Epithelial cell of proximal tubule (primary cell): ENCODE measurements around the gene SOS2. TPM values are rescaled to one million over a fixed set of nuclear protein-coding genes. Genes with fewer than 3 reads are reported as not detected.

Source experiments
- DNase-seq: peaks from one replicate; pipeline ENCODE4 v3.0.0-alpha.2; 2011; ENCODE audit warnings: low read depth
- H3K4me3 ChIP-seq: 2 replicates; pipeline ENCODE4 v1.5.1; 2011; ENCODE audit warnings: low read depth, mild to moderate bottlenecking, low read length
- total RNA-seq: library from RNA; depleted of rRNA; stranded (reverse); fragments of >200 nt; gene quantifications from 2 replicates; pipeline ENCODE4 v1.2.3, GENCODE V29; 2015
- TF ChIP-seq, protein P1 (sequence below): conservative IDR thresholded peaks from 2 replicates; pipeline ENCODE4 v1.5.1; 2012; ENCODE audit warnings: low read depth, mild to moderate bottlenecking, low read length

SOS2 gene
- total RNA-seq, 1 donor from 2014 or later, result 13.5 TPM

- no peak for DNase-seq
- no peak overlapping the region for H3K4me3 ChIP-seq
- TF ChIP-seq, protein P1, sequence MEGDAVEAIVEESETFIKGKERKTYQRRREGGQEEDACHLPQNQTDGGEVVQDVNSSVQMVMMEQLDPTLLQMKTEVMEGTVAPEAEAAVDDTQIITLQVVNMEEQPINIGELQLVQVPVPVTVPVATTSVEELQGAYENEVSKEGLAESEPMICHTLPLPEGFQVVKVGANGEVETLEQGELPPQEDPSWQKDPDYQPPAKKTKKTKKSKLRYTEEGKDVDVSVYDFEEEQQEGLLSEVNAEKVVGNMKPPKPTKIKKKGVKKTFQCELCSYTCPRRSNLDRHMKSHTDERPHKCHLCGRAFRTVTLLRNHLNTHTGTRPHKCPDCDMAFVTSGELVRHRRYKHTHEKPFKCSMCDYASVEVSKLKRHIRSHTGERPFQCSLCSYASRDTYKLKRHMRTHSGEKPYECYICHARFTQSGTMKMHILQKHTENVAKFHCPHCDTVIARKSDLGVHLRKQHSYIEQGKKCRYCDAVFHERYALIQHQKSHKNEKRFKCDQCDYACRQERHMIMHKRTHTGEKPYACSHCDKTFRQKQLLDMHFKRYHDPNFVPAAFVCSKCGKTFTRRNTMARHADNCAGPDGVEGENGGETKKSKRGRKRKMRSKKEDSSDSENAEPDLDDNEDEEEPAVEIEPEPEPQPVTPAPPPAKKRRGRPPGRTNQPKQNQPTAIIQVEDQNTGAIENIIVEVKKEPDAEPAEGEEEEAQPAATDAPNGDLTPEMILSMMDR, result no peak
Observed at GRCh38 chr14:50121486-50121885, 109.9 kb downstream of the SOS2 start.

DNA sequence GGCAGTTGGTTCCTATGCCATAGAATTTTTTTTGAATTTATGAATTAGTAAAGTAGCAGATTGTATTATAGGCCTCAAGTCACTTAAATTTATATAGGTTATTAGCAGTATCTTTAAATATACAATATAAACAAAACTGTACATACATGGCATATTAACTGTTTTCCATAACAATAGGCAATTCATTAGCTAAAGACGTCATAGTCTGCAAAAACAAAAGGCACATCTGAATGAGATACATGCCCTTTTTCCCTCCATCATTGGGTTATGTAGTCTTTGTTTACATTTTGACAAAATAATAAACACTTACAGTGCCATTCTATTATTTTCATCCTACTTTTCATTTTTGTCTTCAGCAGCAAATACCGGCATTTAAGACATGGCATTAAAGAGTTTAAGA is 113.9 kb downstream of the SOS2 start:
- H3K4me3 ChIP-seq, result no peak overlapping the region
- DNase-seq, result no peak
- TF ChIP-seq, protein P1, result no peak

GRCh38 chr14:50116966-50117365 is 114.4 kb downstream of the SOS2 start:
- peak overlapping the region; percentile 82 for H3K4me3 ChIP-seq
- DNase-seq, result no peak
- TF ChIP-seq, protein P1, result no peak

GRCh38 chr14:50116181-50116956 is 115.0 kb downstream of the SOS2 start, which contains the start of gene VCPKMT:
TSS of gene VCPKMT (minus strand) at chr14:50116572. CDS start at chr14:50116552, 20 bp downstream.
- peak within 1 kb of the TSS; percentile 82 for H3K4me3 ChIP-seq
- TF ChIP-seq, protein P1, result no peak
- DNase-seq, result peak; percentile 13

- TF ChIP-seq, protein P1, result no peak
- H3K4me3 ChIP-seq, result no peak overlapping the region
- DNase-seq, result no peak
Observed at GRCh38 chr14:50113381-50114035, 117.9 kb downstream of the SOS2 start.

- no peak for DNase-seq
- TF ChIP-seq, protein P1, result no peak
- H3K4me3 ChIP-seq, result no peak overlapping the region
Observed at GRCh38 chr14:50110323-50111037, 120.9 kb downstream of the SOS2 start.
